GM11168 (cell line): ENCODE data around the gene ZSCAN5A.
"Not testable (repeated sequence)": the region's sequence is repeated elsewhere in the genome, so short reads cannot be mapped to it uniquely, and the experiment has no call there.

Experiments used
- in situ Hi-C: fragments of 300-500 bp; cut with MboI; formaldehyde crosslinking; loops from one replicate; pipeline ENCODE4 v1.12.0; 2022; ENCODE audit warnings: low sequenced_read_pairs; ENCODE audit not compliant: unreplicated experiment

Gene ZSCAN5A

GRCh38 chr19:56284746-56285145 is 29.9 kb downstream of the ZSCAN5A start:
- in situ Hi-C loops, result no loop called here

- in situ Hi-C loops, result no loop called here
Observed at GRCh38 chr19:56282809-56283208, 31.8 kb downstream of the ZSCAN5A start.

GRCh38 chr19:56273563-56274117 is 41.0 kb downstream of the ZSCAN5A start:
- in situ Hi-C loops, result no loop called here

GRCh38 chr19:56272161-56272798 is 42.4 kb downstream of the ZSCAN5A start, which contains the start of gene EDDM13:
Gene EDDM13 (plus strand): TSS chr19:56272748. CDS start chr19:56272835, 87 bp downstream.
- in situ Hi-C loops, result no loop called here

GRCh38 chr19:56271151-56271550 is 43.5 kb downstream of the ZSCAN5A start:
- in situ Hi-C loops, result no loop called here

GRCh38 chr19:56270676-56271075 is 44.0 kb downstream of the ZSCAN5A start:
- in situ Hi-C loops, result no loop called here

- in situ Hi-C loops, result no loop called here
Observed at GRCh38 chr19:56269348-56269747, 45.3 kb downstream of the ZSCAN5A start.

GRCh38 chr19:56266051-56266450 is 48.6 kb downstream of the ZSCAN5A start:
- in situ Hi-C loops, result no loop called here

GRCh38 chr19:56263319-56263718 is 51.3 kb downstream of the ZSCAN5A start:
- in situ Hi-C loops, result no loop called here

GRCh38 chr19:56261932-56262331 is 52.7 kb downstream of the ZSCAN5A start:
- in situ Hi-C loops, result not testable (repeated sequence)

GRCh38 chr19:56261145-56261544 is 53.5 kb downstream of the ZSCAN5A start:
- in situ Hi-C loops, result no loop called here

GRCh38 chr19:56258272-56258671 is 56.4 kb downstream of the ZSCAN5A start:
- in situ Hi-C loops, result no loop called here

- in situ Hi-C loops, result no loop called here
Observed at GRCh38 chr19:56253737-56254136, 60.9 kb downstream of the ZSCAN5A start.

- in situ Hi-C loops, result no loop called here
Observed at GRCh38 chr19:56252699-56253422, 61.8 kb downstream of the ZSCAN5A start.

GRCh38 chr19:56248736-56249338 is 65.8 kb downstream of the ZSCAN5A start:
- in situ Hi-C loops, result not testable (repeated sequence)

GRCh38 chr19:56245764-56246163 is 68.9 kb downstream of the ZSCAN5A start:
- in situ Hi-C loops, result not testable (repeated sequence)

GRCh38 chr19:56245121-56245740 is 69.4 kb downstream of the ZSCAN5A start:
- in situ Hi-C loops, result no loop called here

GRCh38 chr19:56223481-56223880 is 91.2 kb downstream of the ZSCAN5A start:
- in situ Hi-C loops, result no loop called here

- in situ Hi-C loops, result no loop called here
Observed at GRCh38 chr19:56222901-56223300, 91.7 kb downstream of the ZSCAN5A start.

- in situ Hi-C loops, result no loop called here
Observed at GRCh38 chr19:56221851-56222250, 92.8 kb downstream of the ZSCAN5A start.

- in situ Hi-C loops, result not testable (repeated sequence)
Observed at GRCh38 chr19:56221442-56221841, 93.2 kb downstream of the ZSCAN5A start.
